ENCODE measurements around the gene SLC38A4. TPM values are rescaled to one million over a fixed set of nuclear protein-coding genes. Genes with fewer than 3 reads are reported as not detected.

SLC38A4 gene
- total RNA-seq, 1 donor from 2014 or later = 2.5 TPM

DNA sequence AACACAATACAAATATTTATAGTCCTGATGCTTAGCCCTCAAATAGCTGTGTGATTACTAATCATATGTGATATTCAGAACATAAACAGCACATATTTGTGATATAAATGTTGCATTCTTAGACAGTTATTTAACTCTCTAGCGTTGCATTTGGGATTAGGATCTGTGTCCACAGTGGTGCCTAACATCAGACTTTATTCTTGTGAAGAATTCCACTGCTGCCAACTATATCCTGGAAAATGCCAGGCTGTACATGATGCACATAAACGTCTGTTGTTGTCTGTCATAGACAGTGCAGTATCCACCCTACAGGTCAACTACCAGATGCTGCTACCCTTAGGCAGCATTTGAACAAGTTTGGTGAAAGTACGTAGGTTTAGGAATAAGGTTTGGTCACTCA is 39.0 kb downstream of the SLC38A4 start:
- no peak overlapping the region for H3K4me2 ChIP-seq
- H3F3A ChIP-seq (ENCODE audit: low read depth) = no peaks in the 10 kb centered on the region
- no peak overlapping the region for H3K4me3 ChIP-seq
- H4K20me1 ChIP-seq (ENCODE audit: low read depth) = no peaks in the 10 kb centered on the region
- no peak overlapping the region for H3K27ac ChIP-seq
- Mint-ChIP-seq H3K9me3 (no peaks in the 10 kb centered on the region), H3K4me1 (no peaks in the 10 kb centered on the region), H3K27ac (no peak overlapping the region), H3K27me3 (ENCODE audit: insufficient read depth, low read depth) (no peaks in the 10 kb centered on the region), H3K36me3 (no peaks in the 10 kb centered on the region), H3K4me3 (no peak overlapping the region)
- H3K79me2 ChIP-seq (ENCODE audit: low read depth) = no peaks in the 10 kb centered on the region
- TF ChIP-seq, protein P1, sequence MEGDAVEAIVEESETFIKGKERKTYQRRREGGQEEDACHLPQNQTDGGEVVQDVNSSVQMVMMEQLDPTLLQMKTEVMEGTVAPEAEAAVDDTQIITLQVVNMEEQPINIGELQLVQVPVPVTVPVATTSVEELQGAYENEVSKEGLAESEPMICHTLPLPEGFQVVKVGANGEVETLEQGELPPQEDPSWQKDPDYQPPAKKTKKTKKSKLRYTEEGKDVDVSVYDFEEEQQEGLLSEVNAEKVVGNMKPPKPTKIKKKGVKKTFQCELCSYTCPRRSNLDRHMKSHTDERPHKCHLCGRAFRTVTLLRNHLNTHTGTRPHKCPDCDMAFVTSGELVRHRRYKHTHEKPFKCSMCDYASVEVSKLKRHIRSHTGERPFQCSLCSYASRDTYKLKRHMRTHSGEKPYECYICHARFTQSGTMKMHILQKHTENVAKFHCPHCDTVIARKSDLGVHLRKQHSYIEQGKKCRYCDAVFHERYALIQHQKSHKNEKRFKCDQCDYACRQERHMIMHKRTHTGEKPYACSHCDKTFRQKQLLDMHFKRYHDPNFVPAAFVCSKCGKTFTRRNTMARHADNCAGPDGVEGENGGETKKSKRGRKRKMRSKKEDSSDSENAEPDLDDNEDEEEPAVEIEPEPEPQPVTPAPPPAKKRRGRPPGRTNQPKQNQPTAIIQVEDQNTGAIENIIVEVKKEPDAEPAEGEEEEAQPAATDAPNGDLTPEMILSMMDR (IDR thresholded peaks at IDR 0.05) = no peak
- TF ChIP-seq EZH2 (IDR thresholded peaks at IDR 0.05) = no peak
- no peak for TF ChIP-seq EZH2phosphoT487 (IDR thresholded peaks at IDR 0.05)
- H2AFZ ChIP-seq (replicated peaks) = no peak overlapping the region
- H3K9ac ChIP-seq = no peak overlapping the region
- no peaks in the 10 kb centered on the region for H3K9me3 ChIP-seq (ENCODE audit: low read depth)
- H3K4me1 ChIP-seq = no peaks in the 10 kb centered on the region
- DNase-seq (ENCODE audit: low spot score) = no peak
- H3K36me3 ChIP-seq = no peaks in the 10 kb centered on the region
- no peaks in the 10 kb centered on the region for H3K27me3 ChIP-seq

DNA sequence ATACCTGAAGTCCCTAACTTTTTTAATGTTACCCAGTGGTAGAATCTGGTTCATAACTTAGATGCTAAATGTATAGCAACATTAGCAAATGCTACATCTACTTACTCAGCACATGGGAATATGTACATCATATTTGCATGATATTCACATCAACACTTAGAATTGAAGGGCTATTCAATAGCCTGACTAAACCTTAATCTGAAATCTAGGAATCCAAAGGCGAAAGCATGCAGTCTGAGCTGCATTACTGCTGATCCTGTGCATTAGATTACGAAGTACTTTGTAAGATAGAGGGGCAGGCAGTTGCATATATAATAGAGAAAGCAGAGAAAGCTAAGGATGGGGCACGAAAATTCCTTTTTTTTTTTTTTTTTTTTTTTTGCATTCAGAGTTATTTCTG is 40.4 kb downstream of the SLC38A4 start:
- Histone ChIP-seq H3F3A (ENCODE audit: low read depth) (no peaks in the 10 kb centered on the region), H3K9ac (no peak overlapping the region), H3K36me3 (no peaks in the 10 kb centered on the region), H3K79me2 (ENCODE audit: low read depth) (no peaks in the 10 kb centered on the region), H3K27ac (no peak overlapping the region), H3K9me3 (ENCODE audit: low read depth) (no peaks in the 10 kb centered on the region), H3K4me1 (no peaks in the 10 kb centered on the region), H3K27me3 (no peaks in the 10 kb centered on the region), H3K4me2 (no peak overlapping the region), H3K4me3 (no peak overlapping the region), H2AFZ (replicated peaks) (no peak overlapping the region), H4K20me1 (ENCODE audit: low read depth) (no peaks in the 10 kb centered on the region)
- DNase-seq (ENCODE audit: low spot score) = no peak
- Mint-ChIP-seq H3K4me1 (no peaks in the 10 kb centered on the region), H3K27me3 (ENCODE audit: insufficient read depth, low read depth) (no peaks in the 10 kb centered on the region), H3K27ac (no peak overlapping the region), H3K9me3 (no peaks in the 10 kb centered on the region), H3K36me3 (no peaks in the 10 kb centered on the region), H3K4me3 (no peak overlapping the region)
- TF ChIP-seq EZH2phosphoT487 (IDR thresholded peaks at IDR 0.05) (no peak), EZH2 (IDR thresholded peaks at IDR 0.05) (no peak)
- TF ChIP-seq, protein P1 (IDR thresholded peaks at IDR 0.05) = no peak

DNA sequence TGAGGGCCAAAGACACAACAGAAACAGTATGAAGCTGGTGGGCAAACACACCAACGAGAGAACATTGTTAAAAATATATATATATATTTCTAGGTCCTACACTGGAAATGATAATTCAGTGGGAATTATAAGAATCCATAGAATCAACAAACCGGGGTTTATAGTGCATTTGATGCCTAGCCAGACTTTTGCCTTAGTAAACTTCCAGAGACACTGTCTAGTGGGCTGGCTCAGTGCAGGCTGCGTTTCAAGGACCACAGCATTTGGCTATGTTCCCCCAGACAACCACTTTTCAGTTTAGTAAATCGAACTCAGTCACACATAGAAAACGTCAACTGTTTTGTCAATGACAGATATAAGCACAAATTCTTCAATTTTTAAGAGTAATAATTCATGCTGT is 41.9 kb downstream of the SLC38A4 start:
- H4K20me1 ChIP-seq (ENCODE audit: low read depth) = no peaks in the 10 kb centered on the region

More for the DNA sequence above, 41.9 kb downstream of the SLC38A4 start:
- no peaks in the 10 kb centered on the region for H3K27me3 ChIP-seq
- no peaks in the 10 kb centered on the region for H3K27me3 Mint-ChIP-seq (ENCODE audit: insufficient read depth, low read depth)
- no peak for TF ChIP-seq EZH2 (IDR thresholded peaks at IDR 0.05)
- TF ChIP-seq, protein P1 (IDR thresholded peaks at IDR 0.05) = no peak
- TF ChIP-seq EZH2phosphoT487 (IDR thresholded peaks at IDR 0.05) = no peak
- H3K27ac ChIP-seq = no peak overlapping the region
- H3K9me3 Mint-ChIP-seq = no peaks in the 10 kb centered on the region
- H3K27ac Mint-ChIP-seq = no peak overlapping the region
- no peaks in the 10 kb centered on the region for H3F3A ChIP-seq (ENCODE audit: low read depth)
- no peaks in the 10 kb centered on the region for H3K4me1 ChIP-seq
- no peaks in the 10 kb centered on the region for H3K36me3 Mint-ChIP-seq
- H3K9ac ChIP-seq = no peak overlapping the region
- H3K4me3 Mint-ChIP-seq = no peak overlapping the region
- H3K79me2 ChIP-seq (ENCODE audit: low read depth) = no peaks in the 10 kb centered on the region
- no peak overlapping the region for H3K4me3 ChIP-seq
- no peak overlapping the region for H3K4me2 ChIP-seq
- no peak for DNase-seq (ENCODE audit: low spot score)
- no peaks in the 10 kb centered on the region for H3K4me1 Mint-ChIP-seq
- H2AFZ ChIP-seq (replicated peaks) = no peak overlapping the region
- no peaks in the 10 kb centered on the region for H3K36me3 ChIP-seq
- H3K9me3 ChIP-seq (ENCODE audit: low read depth) = no peaks in the 10 kb centered on the region
